NOMO-1 (cell line): ENCODE measurements around the gene AFAP1.
A peak's percentile ranks its signal among the peaks of the same experiment; 100 is the strongest.

ENCODE experiments used
- DNase-seq, 2 experiments: peaks; one replicate each; lab custom pipeline; 2025; ENCODE audit not compliant: unreplicated experiment in 2 of 2; lab: John Stamatoyannopoulos, UW

The AFAP1 gene

DNA sequence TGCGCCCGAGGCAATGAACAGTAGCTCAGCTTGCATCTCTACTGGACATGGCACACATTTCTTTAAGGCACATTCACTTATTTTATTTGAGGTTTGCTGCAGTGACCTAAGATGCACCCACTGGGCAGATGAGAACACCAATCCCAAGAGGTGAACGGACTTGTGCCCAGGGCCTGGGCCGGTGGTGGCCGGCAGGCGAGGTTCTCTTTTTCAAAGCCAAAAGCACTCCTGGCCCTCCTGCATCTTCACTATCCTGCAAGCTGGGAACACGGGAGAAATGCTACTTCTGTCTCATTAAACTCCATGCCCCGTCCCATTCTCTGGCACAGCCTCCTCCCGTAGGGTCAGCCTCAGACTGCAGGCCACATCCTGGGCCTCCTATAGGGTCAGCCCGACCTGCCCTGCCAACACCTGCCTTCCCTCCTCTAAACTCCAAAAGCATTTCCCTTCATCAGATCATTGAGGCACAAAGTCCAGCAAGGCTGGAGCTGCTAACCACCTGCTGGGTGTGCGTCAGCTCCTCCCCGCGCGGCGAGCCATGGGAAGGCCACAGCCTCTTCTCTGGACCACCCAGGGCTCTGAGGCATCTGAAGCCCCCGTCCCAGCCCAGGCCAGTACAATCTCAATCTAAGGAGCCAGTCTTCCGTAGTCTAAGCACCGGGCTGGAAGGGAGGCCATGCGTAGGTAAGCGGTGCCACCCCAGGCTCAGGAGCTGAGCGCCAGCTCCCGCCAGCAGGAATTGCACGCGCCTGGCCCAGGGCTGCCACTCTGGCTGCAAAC lies 166.1 kb downstream of the AFAP1 start:
- no peak for DNase-seq

DNA sequence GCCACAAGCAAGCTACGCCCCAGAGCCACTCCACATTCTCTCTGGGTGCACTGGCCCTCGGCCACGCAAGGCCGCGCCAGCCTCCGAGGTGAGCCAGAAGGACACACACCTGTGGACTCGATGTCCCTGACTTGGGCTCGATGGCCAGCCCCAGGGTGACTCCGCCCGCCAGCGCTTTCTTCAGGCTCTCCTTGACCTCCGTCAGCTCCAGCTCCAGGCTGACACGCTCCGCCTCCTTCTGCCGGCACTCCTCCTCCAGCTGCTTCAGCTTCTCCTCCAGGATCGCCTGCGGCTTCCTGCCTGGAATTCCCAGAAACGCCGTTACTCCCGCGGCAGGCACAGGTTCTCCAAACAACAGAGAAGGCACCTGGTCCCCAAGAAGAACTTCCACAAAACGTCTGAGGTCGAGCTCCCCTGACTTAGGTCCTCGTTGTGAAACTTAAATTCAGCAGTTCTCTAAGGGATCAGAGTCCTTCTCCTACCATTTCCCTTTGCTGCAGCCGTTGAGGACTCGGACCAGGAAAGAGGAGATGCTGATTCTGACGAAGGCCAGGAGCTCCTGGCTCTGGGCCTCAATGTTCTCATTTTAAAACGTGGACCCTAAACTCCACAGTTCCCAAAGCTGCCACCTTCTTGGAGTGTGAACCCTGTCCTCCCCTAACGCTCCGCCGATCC lies 166.8 kb downstream of the AFAP1 start:
- no peak for DNase-seq

DNA sequence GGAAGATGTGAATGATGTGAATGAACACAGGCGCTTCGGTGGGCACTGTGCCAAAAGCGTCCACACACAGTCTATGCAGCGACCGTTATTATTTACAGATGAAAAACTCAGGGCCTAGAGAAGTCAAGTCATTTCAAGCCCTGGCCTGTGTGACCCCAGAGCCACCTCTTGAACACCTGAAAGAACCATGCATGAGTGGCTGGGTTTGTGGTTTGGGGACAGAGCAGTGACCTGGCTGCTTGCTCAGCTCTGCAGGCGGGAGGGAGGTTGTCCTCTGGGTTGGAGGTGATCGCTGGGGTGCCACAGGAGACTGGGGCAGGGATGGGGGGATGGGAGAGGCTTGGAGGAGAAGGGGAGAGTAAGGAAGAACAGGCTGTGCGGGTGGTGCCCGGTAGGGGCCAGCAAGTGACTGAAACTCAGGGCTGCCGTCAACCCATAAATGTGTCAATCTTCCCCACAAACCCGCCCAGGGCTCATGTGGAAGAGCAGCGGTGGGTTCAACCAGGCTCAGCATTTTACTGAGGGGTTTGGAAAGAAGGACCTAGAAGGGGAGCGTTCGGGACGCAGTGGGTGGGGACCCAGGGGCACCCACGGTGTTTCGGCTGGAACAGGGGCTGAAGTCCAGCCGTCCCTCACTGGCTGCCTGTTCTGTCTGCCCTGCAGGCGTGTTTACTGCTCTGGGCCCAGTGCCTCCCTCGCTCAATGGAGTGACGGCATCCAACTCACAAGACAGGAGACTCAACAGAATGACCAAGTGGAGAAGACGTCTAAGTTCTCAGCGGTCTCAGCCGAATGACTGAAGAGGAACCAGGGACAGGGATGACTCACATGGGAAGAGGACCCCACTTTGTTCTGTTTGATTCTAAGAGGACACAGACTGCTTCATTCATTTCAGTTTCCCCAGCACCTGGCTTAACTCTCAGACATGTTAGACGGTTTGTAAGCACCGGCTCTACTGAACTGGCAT lies 167.8 kb downstream of the AFAP1 start:
- DNase-seq = no peak

DNA sequence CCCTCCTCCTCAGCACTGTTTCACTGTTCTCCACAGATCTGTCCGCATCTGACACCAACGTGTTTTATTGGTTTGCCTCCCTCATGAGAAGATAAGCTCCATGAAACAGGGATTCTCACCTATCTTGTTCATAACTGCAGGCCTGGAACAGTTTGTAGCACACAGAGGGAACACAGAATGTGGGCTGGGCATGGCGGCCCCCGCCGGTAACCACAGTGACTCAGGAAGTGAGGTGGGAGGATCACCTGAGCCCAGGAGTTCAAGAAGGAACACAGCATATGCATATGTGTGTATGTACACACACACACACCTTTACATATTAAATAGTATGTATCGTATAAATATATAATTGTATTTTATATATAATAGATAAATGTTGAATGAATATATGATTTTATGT lies 168.6 kb downstream of the AFAP1 start:
- no peak for DNase-seq

GRCh38 chr4:7770224-7771050 lies 169.2 kb downstream of the AFAP1 start:
- DNase-seq = peak in 1 of 2 experiments; percentile 5

DNA sequence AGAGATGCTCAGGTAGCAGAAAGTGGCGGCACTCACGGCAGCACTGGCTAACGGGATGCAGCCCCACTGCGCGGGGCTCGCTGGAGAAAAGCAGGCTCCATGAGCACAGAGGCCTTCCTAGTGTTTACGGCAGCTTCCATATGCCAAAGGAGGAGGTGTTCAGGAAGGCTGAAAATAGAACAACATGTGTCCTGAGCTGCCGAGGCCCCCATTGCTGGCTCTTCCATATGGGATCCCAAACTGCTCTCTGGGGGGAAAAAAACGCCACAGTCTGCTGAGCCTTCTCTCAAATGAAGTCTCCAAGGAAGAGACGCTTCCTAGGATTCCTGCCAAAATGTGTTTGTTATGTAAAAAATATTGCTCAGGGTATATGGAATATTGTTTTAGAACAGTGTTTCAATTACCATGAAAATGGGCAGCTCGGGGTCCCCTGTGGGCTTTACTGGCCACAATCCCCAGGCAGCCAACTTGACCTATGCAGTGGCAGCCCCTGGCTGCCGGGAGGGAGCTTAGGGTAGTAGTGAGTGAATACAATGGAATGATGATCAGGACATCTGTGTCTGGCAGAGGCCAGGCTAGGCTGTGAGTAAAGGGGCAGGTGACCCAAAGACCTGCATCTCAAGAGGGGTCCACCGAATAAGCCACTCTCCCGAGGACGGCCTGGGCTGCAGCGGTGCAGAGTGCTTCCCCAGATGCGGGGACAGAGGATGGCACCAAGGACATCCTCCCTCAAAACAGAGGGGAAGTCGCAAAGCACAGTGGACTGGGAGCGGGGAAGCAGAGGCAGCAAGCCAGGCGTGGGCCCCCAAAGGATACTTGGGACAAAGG lies 170.1 kb downstream of the AFAP1 start:
- no peak for DNase-seq

GRCh38 chr4:7768736-7769135 lies 170.9 kb downstream of the AFAP1 start:
- no peak for DNase-seq

GRCh38 chr4:7767966-7768365 lies 171.7 kb downstream of the AFAP1 start:
- no peak for DNase-seq

- DNase-seq = no peak
Observed at GRCh38 chr4:7767526-7767925, 172.1 kb downstream of the AFAP1 start.

GRCh38 chr4:7766661-7767345 lies 172.9 kb downstream of the AFAP1 start:
- DNase-seq = no peak

- no peak for DNase-seq
Observed at GRCh38 chr4:7766086-7766485, 173.6 kb downstream of the AFAP1 start.

GRCh38 chr4:7765666-7766065 lies 174.0 kb downstream of the AFAP1 start:
- DNase-seq = no peak

DNA sequence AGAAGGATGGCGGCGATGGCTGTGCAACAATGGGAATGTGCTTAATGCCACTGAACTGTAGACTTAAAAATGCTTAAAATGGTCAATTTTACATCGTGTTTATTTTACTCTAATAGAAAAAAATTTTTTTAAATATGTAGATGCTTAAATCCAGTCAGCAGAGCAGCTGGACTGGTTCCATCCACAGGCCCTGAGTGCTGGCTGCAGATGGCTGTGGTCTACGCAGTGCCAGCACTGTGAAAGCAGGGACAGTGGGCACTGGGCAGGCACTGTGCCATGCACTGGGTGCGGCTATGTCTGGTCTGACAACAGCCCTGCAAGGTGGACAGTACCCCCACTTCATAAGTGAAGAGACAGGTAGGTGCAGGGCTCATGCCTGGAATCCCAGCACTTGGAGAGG lies 175.2 kb downstream of the AFAP1 start:
- DNase-seq = no peak

GRCh38 chr4:7763788-7764187 lies 175.9 kb downstream of the AFAP1 start:
- DNase-seq = no peak

GRCh38 chr4:7763106-7763505 lies 176.6 kb downstream of the AFAP1 start:
- no peak for DNase-seq

DNA sequence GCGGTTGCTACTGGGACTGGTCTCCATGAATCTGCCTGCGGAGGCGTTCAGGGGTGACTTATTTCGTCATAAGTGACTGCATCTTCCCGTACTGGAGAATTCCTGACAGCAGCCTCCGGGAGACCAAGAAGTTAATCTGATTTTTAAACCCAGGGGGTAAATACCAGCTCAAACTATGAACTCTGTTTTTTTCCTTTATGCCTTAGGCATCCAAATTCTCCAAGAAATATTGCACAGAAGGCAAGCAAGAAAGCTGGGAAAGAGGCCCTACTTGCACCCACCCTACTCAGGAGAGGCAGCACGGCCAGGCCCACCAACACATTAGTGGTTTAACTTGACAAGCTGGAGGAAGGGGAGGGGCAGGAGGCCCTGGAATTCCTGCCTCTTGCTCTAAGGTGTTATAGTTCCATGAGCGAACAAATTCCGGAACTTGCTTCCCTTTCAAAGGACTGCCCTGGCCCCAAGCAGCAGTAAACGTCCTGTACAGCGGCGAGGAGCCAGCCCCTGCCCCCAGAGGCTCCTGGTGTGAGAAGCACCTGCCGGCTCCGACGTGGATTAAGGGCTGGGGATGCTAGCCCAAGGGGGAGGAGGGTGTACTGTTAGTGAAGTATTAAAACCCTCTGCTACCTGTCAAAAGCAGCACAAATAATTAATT lies 177.2 kb downstream of the AFAP1 start:
- DNase-seq = no peak

DNA sequence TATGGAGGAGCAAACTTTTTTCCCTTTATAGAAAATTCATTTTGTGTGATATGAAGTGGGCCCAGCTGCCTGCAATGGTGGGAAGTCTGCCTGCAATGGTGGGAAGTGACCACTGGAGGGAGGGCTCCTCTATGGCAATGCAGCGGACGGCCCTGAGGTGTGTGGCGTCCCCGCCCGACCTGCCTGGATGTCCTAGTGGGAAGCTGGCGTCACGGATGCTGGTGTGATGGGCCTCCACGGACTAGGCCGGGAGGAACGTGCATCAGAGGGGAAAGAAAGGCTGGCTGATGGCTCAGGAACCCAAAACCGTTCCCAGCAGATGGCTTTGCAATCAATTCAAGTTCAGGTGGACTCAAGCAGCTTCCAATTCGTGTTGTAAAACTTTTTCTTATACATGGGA lies 177.9 kb downstream of the AFAP1 start:
- peak in 1 of 2 experiments; percentile 22 for DNase-seq

DNA sequence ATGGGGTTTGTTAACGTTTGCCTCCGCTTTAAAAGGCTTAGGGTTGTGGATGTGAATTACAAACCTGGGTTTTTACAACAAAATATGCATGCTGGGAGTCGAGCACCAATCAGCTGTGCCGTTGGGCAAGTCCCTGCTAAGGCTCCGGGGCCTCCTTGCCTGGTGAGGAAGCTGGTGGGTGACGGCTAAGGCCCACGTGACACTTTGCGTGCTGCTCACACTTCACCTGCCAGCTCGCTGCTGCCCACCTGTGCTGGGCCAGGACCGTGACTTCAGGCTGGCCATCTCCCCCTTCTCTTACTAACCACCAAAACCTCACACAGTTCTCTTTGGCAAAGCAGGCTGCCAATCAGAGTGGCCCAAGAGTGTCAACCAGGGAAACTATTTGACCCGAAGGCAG lies 178.3 kb downstream of the AFAP1 start:
- DNase-seq = no peak
